CD4-positive, alpha-beta T cell (primary cell): ENCODE measurements around the gene UBE2I. TPM values are rescaled to one million over a fixed set of nuclear protein-coding genes. Genes with fewer than 3 reads are reported as not detected.
A peak's percentile ranks its signal among the peaks of the same experiment; 100 is the strongest.

Source experiments
- ATAC-seq: fragments of 200-7000 bp; cut with Tn5 transposase; one replicate; pipeline ENCODE4 v1.10.0; 2022; ENCODE audit warnings: mild to moderate bottlenecking; ENCODE audit not compliant: poor library complexity
- CTCF ChIA-PET: fragments of 350-600 bp; sonication (Branson Sonifier 250); formaldehyde crosslinking; loops from one replicate; lab custom pipeline; 2021; ENCODE audit warnings: antibody characterized with exemption, inconsistent platforms; lab: Charles Lee
- POLR2A ChIA-PET: fragments of 350-600 bp; sonication (Branson Sonifier 250); formaldehyde crosslinking; loops from one replicate; lab custom pipeline; 2021; ENCODE audit warnings: antibody characterized with exemption, inconsistent platforms; lab: Charles Lee
- DNase-seq, 14 experiments: peaks; one replicate each; pipeline ENCODE4 v3.0.0-alpha.2; 2013 to 2020; ENCODE audit warnings: mixed read lengths in 2 of 14
- H3K27ac ChIP-seq, 2 donors: one replicate each; pipeline versions ENCODE4 v1.5.1 to v1.7.0; 2013; ENCODE audit warnings: low read length in 2 of 2, low read depth in 1 of 2, mild to moderate bottlenecking in 1 of 2
- H3K27me3 ChIP-seq, 2 experiments: 1 replicate in 1 of 2; 2 replicates in 1 of 2; pipeline versions ENCODE4 v1.6.1 to v1.7.0; 2013; ENCODE audit warnings: low read length in 2 of 2, control low read depth in 1 of 2, mild to moderate bottlenecking in 1 of 2, moderate library complexity in 1 of 2; ENCODE audit not compliant: insufficient read depth in 2 of 2, control insufficient read depth in 1 of 2
- H3K36me3 ChIP-seq: one replicate; pipeline ENCODE4 v1.6.1; 2013; ENCODE audit warnings: low read length, control low read depth; ENCODE audit not compliant: insufficient read depth
- H3K4me1 ChIP-seq: one replicate; pipeline ENCODE4 v1.6.1; 2013; ENCODE audit warnings: low read length, control low read depth; ENCODE audit not compliant: insufficient read depth
- H3K4me3 ChIP-seq: one replicate; pipeline ENCODE4 v1.5.1; 2013; ENCODE audit warnings: mild to moderate bottlenecking, low read length, moderate library complexity
- H3K9me3 ChIP-seq, 2 experiments: 1 replicate in 1 of 2; 2 replicates in 1 of 2; pipeline versions ENCODE4 v1.6.1 to v1.7.0; 2013; ENCODE audit warnings: low read length in 2 of 2, mild to moderate bottlenecking in 2 of 2, control low read depth in 1 of 2, moderate library complexity in 1 of 2; ENCODE audit not compliant: control insufficient read depth in 1 of 2, insufficient read depth in 1 of 2
- H3K27ac Mint-ChIP-seq: one replicate; pipeline ENCODE4 v1.8.0; 2020; ENCODE audit warnings: mixed read lengths
- H3K27me3 Mint-ChIP-seq: one replicate; pipeline ENCODE4 v1.8.0; 2021; ENCODE audit warnings: mixed read lengths
- H3K36me3 Mint-ChIP-seq: one replicate; pipeline ENCODE4 v1.8.0; 2021; ENCODE audit warnings: low read depth, mixed read lengths
- H3K4me1 Mint-ChIP-seq: one replicate; pipeline ENCODE4 v1.8.0; 2021; ENCODE audit warnings: low read depth, mixed read lengths
- H3K4me3 Mint-ChIP-seq: one replicate; pipeline ENCODE4 v1.8.0; 2020; ENCODE audit warnings: mild to moderate bottlenecking, mixed read lengths
- H3K9me3 Mint-ChIP-seq: one replicate; pipeline ENCODE4 v1.8.0; 2020; ENCODE audit warnings: mixed read lengths
- CTCF ChIP-seq: fragments of 200-600 bp; IDR thresholded peaks from one replicate; pipeline ENCODE4 v1.8.0; 2022; ENCODE audit warnings: antibody characterized with exemption, mild to moderate bottlenecking
- intact Hi-C, 2 experiments: fragments of 100-400 bp; cut with DNase I in 1 of 2; cut with micrococcal nuclease in 1 of 2; formaldehyde crosslinking; loops; one replicate each; pipeline versions ENCODE4 v1.15.1 to v1.9.0; 2023 to 2025; cut with DNase I, micrococcal nuclease
- total RNA-seq, 174 experiments: library from RNA in 2 of 174; stranded (reverse) in 2 of 174; gene quantifications; one replicate each; pipeline ENCODE4 v1.2.3 and lab custom pipeline; 2021 to 2026

UBE2I gene
- total RNA-seq, 2 experiments from 2014 or later: 247 to 252 TPM

GRCh38 chr16:1330260-1330914 lies 21.0 kb downstream of the UBE2I start:
- ChIA-PET POLR2A (interaction anchor here (2.9 to 3.1 kb wide), 2 partner anchors 13 to 21 kb away, joined by 7 to 15 read pairs; partner anchors contain the start of gene UBE2I), CTCF (no interaction called here)
- H3K27ac ChIP-seq: no peak overlapping the region
- peaks cover 31 to 38% of the 10 kb centered on the region in 2 experiments for H3K27me3 ChIP-seq
- no peaks in the 10 kb centered on the region for H3K9me3 Mint-ChIP-seq
- no peak overlapping the region for H3K4me3 ChIP-seq
- H3K4me1 Mint-ChIP-seq: peaks cover 12% of the 10 kb centered on the region
- ATAC-seq (no peak), DNase-seq (peak in 1 of 14 experiments; percentile 54)
- peaks cover 19% of the 10 kb centered on the region for H3K27me3 Mint-ChIP-seq
- peaks cover 6% of the 10 kb centered on the region for H3K36me3 Mint-ChIP-seq
- no peak overlapping the region for H3K27ac Mint-ChIP-seq
- no peak overlapping the region for H3K4me3 Mint-ChIP-seq
- TF ChIP-seq CTCF: peak; percentile 24
- peaks cover 7% of the 10 kb centered on the region for H3K36me3 ChIP-seq
- H3K9me3 ChIP-seq: peaks cover 0 to 39% of the 10 kb centered on the region in 2 experiments
- intact Hi-C loops: loop anchor here in 1 of 2 experiments (2.0 kb wide), 1 partner anchor 18 kb away; no protein-coding TSS in a partner anchor
- peaks cover 44% of the 10 kb centered on the region for H3K4me1 ChIP-seq

DNA sequence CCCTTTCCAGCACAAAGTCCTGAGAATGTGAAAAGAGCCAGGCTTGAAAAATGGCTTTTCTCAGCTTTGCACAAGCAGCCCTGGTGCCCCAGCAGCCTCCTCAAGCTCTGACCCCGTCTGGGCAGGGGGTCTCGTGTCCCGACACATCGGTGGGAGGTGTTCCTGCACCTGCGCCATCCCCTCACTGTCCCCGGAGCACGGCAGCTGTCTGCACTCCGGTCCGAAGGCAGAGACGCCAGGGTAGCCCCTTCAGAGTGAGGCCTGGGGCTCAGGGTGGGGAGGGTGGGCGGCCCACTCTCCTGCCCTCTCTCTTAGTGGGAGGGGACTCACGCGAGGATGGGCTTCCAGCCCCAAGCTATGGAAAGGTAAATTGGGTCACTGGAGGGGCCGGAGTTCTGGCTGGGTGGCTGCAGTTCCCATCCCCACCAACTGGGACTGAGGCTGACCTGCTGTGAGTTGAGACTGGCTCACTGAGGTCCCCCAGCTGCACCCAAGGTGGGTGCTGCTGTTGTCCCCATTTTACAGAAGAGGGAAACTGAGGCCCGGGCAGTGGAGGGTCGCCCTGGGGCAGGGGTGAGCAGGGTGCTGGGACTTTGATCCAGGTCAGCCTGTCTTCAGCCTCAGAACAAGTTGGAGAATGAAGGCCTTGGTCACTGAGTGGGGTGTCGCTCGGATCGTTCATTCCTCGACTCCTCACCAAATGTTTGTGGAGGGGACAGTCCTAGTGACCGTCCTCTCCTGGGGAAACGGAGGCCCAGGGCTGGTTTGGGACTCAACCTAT lies 21.7 kb downstream of the UBE2I start:
- ChIA-PET CTCF (no interaction called here), POLR2A (interaction anchor here (2.9 to 3.1 kb wide), 2 partner anchors 12 to 22 kb away, joined by 7 to 15 read pairs; partner anchors contain the start of gene UBE2I)
- TF ChIP-seq CTCF: no peak
- Histone ChIP-seq H3K27me3 (peaks cover 31 to 44% of the 10 kb centered on the region in 2 experiments), H3K4me1 (peaks cover 47% of the 10 kb centered on the region), H3K36me3 (no peaks in the 10 kb centered on the region), H3K4me3 (peak overlapping the region; percentile 45), H3K9me3 (peaks cover 0 to 39% of the 10 kb centered on the region in 2 experiments), H3K27ac (peak overlapping the region in 1 of 2 donors; percentile 44)
- Mint-ChIP-seq H3K4me1 (peaks cover 12% of the 10 kb centered on the region), H3K36me3 (peaks cover 6% of the 10 kb centered on the region), H3K27ac (no peak overlapping the region), H3K9me3 (no peaks in the 10 kb centered on the region), H3K4me3 (peak overlapping the region; percentile 20), H3K27me3 (peaks cover 21% of the 10 kb centered on the region)
- DNase-seq (no peak), ATAC-seq (no peak)
- intact Hi-C loops: loop anchor here in 1 of 2 experiments (2.0 kb wide), 1 partner anchor 18 kb away; no protein-coding TSS in a partner anchor
